ENCODE measurements around the gene LGALS3BP.

LGALS3BP gene

DNA sequence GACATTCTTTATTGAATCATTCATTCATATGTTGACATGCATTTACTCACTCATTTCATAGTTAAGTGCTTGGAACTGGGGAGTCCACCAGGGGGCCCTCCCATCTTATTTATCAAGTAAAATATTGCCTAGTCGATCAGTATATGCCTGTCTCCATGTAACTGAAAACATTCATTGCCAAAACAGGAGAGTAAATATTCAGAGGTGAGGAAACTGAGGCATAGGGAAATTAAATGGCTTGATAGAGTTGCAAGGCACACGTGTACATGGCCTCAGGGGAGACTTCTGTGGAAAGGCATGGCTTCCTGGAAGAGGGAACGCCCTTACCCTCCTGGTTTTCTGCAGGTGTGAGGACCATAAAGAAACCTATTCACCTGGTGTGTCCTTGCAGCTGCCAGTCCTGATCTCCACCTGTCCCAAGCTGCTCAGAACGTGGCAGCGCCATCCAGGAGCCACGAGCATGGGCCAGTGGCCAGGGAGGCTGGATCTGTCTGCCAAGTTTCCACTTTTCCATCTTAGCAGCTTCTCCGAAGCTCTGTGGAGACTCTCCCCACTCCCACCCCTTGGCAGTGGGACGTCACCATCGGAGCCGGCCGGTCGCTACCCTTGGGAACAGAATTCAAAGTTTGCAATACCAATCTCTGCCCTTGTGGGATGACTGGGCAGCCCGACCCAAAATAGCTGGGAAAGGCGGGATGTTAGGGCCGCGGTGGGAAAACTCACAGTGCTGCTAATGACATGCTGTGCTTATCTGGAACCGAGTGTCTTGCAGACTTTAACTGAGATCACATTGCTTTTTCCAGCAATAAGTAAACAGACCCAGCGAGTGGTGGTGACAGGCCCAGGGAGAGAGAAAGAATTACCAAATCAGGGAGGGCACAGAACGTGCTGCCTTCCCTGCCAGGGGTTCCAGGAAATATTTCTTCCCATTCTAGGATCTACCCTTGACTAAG is 40.2 kb upstream of the LGALS3BP start:
- H3K4me3 ChIP-seq (replicated peaks; ENCODE audit: low read depth, low read length) = no peak overlapping the region
- TF ChIP-seq, protein P1, sequence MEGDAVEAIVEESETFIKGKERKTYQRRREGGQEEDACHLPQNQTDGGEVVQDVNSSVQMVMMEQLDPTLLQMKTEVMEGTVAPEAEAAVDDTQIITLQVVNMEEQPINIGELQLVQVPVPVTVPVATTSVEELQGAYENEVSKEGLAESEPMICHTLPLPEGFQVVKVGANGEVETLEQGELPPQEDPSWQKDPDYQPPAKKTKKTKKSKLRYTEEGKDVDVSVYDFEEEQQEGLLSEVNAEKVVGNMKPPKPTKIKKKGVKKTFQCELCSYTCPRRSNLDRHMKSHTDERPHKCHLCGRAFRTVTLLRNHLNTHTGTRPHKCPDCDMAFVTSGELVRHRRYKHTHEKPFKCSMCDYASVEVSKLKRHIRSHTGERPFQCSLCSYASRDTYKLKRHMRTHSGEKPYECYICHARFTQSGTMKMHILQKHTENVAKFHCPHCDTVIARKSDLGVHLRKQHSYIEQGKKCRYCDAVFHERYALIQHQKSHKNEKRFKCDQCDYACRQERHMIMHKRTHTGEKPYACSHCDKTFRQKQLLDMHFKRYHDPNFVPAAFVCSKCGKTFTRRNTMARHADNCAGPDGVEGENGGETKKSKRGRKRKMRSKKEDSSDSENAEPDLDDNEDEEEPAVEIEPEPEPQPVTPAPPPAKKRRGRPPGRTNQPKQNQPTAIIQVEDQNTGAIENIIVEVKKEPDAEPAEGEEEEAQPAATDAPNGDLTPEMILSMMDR (IDR thresholded peaks at IDR 0.05; ENCODE audit: low read length, missing control alignments) = peak; percentile 78
- DNase-seq (ENCODE audit: low read depth) = peak; percentile 91

DNA sequence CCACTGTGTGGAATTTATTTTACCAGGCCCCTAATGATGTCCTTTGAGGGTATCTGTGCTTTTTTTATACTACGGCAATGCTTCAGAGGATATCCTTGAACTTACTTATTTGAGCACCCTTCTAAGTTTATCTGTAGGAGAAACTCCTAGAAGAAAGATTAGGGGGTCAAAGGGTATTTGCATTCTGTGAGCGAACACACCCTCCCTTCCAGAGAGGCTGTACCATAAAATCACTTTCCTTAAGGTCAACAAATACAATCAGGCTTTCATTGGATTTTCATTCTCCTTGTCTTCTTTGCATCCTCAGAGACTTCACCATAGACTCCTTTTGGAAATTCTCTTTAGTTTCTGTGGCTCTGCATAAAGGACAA is 39.5 kb upstream of the LGALS3BP start:
- DNase-seq (ENCODE audit: low read depth) = no peak
- TF ChIP-seq, protein P1 (IDR thresholded peaks at IDR 0.05; ENCODE audit: low read length, missing control alignments) = no peak
- no peak overlapping the region for H3K4me3 ChIP-seq (replicated peaks; ENCODE audit: low read depth, low read length)

DNA sequence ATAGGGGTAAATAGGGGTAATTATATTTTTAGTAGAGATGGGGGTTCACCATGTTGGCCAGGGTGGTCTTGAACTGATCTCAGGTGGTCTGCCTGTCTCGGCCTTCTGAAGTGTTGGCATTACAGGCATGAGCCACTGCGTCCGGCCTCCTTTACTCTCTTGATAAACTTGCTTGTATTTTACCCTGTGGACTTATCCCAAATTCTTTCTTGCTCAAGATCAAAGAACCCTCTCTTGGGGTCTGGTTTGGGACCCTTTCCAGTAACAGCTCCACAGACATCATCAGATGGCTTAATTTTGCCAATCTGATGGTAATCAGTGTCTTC is 38.6 kb upstream of the LGALS3BP start:
- H3K4me3 ChIP-seq (replicated peaks; ENCODE audit: low read depth, low read length) = no peak overlapping the region

DNA sequence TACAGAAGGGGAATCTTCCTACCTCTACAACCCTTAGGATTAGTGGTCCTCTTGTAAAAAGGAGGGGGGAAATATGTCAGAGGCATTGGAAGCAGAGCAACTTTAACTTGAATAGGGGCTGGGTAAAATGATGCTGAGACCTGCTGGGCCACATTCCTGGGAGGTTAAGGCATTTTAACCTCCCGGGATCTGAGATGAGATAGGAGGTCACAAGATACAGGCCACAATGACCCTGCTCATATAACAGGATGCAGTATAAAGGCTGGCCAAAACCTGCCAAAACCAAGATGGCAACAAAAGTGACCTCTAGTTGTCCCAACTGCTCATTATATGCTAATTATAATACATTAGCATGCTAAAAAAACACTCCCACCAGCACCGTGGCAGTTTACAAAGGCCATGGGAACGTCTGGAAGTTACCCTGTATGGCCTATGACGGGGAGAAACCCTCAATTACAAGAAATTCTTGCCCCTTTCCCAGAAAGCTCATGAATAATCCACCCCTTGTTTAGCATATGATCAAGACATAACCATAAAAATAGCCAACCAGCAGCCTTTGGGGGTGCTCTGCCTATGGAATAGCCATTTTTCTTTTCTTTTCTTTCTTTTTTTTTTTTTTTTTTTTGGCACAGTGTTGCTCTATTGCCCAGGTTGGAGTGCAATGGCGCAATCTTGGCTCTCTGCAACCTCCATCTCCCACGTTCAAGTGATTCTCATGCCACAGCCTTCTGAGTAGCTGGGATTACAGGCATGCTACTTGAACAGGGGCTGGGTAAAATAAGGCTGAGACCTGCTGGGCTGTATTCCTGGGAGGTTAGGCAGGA is 38.0 kb upstream of the LGALS3BP start:
- TF ChIP-seq, protein P1 (IDR thresholded peaks at IDR 0.05; ENCODE audit: low read length, missing control alignments) = no peak
- peak; percentile 73 for DNase-seq (ENCODE audit: low read depth)

More for the DNA sequence above, 38.6 kb upstream of the LGALS3BP start:
- no peak for DNase-seq (ENCODE audit: low read depth)
- TF ChIP-seq, protein P1 (IDR thresholded peaks at IDR 0.05; ENCODE audit: low read length, missing control alignments) = no peak

DNA sequence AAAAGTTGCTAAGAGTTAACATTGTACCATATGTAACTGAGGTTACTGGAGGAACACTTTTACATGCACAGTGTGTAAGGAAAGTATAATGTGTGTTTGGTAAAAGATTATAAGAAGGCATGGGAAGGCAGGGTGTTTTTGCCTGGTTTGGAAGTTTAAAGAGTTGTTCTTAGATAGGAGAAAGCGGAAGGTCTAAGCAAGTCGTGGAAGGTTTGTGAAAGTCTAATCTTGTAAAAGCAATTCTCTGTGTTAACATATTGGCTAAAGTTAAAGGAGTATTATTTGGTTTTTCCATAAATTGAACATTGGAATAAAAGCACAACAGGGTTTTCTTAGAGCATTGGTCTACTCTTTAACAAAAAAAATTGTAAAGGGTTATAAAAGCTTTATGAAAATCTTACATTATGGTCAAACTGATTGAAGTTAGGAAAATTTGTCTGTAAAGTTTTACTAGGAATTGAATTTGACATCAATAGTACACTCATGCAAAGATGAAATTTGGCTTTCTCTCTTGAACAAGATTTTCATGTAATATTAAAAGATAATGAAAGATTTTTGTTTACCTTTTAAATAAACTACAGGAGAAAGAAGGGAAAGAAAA is 34.5 kb upstream of the LGALS3BP start:
- TF ChIP-seq, protein P1 (IDR thresholded peaks at IDR 0.05; ENCODE audit: low read length, missing control alignments) = no peak
- no peak for DNase-seq (ENCODE audit: low read depth)
- H3K4me3 ChIP-seq (replicated peaks; ENCODE audit: low read depth, low read length) = no peak overlapping the region

More for the DNA sequence above, 38.0 kb upstream of the LGALS3BP start:
- H3K4me3 ChIP-seq (replicated peaks; ENCODE audit: low read depth, low read length) = no peak overlapping the region

DNA sequence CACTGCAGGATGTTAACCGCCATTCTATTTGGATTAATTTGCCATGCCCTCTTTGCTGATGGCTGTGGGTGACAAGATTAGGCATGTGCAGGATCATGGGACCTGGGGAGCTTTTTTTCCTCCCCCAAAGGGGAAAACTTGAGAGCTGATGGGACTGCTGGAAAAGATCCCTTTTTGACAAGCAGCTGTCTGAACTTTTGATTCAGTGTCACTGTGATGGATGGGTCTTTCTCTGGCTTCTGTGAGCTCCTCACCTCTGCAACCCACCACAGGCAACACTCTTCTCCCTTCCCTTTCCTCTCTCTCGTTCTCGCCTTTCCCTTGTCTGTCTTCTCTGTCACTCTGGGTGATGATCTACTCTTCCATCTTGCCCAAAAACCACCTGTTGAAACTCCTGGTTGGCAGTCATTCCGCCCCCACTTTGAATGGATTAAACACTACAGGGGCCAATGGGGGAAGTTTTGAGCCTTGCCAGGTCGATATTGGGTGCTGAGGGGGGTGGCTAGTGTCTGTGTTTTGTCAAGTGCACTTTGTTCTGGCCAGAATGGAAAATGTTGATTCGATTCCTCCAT is 32.9 kb upstream of the LGALS3BP start:
- H3K4me3 ChIP-seq (replicated peaks; ENCODE audit: low read depth, low read length) = no peak overlapping the region
- DNase-seq (ENCODE audit: low read depth) = no peak
- TF ChIP-seq, protein P1 (IDR thresholded peaks at IDR 0.05; ENCODE audit: low read length, missing control alignments) = no peak
